Nephron (organoid): ENCODE results near the gene AGPS.
"Not testable (repeated sequence)": the region's sequence is repeated elsewhere in the genome, so short reads cannot be mapped to it uniquely, and the experiment has no call there.

Experiments used
- H3K27ac Mint-ChIP-seq, 3 experiments: 2 replicates each; pipeline ENCODE4 v1.8.0; 2020; ENCODE audit warnings: mixed read lengths in 3 of 3, mild to moderate bottlenecking in 2 of 3, moderate library complexity in 1 of 3
- H3K27me3 Mint-ChIP-seq: 2 replicates; pipeline ENCODE4 v1.8.0; 2021; ENCODE audit warnings: low read depth, mild to moderate bottlenecking, moderate library complexity, mixed read lengths
- H3K36me3 Mint-ChIP-seq: 2 replicates; pipeline ENCODE4 v1.8.0; 2020; ENCODE audit warnings: low read depth, mixed read lengths
- H3K4me1 Mint-ChIP-seq: 2 replicates; pipeline ENCODE4 v1.8.0; 2020; ENCODE audit warnings: mixed read lengths
- H3K4me3 Mint-ChIP-seq, 3 experiments: 2 replicates each; pipeline ENCODE4 v1.8.0; 2020; ENCODE audit warnings: mild to moderate bottlenecking in 3 of 3, mixed read lengths in 3 of 3, moderate library complexity in 2 of 3
- H3K9me3 Mint-ChIP-seq: 2 replicates; pipeline ENCODE4 v1.8.0; 2020; ENCODE audit warnings: mixed read lengths
- TF ChIP-seq, protein P1 (sequence below), 3 experiments: fragments of 200-600 bp; sonication (generic); IDR thresholded peaks; one replicate each; pipeline ENCODE4 v1.5.0; 2021; ENCODE audit warnings: antibody characterized with exemption in 3 of 3; ENCODE audit not compliant: unreplicated experiment in 3 of 3

The AGPS gene

DNA sequence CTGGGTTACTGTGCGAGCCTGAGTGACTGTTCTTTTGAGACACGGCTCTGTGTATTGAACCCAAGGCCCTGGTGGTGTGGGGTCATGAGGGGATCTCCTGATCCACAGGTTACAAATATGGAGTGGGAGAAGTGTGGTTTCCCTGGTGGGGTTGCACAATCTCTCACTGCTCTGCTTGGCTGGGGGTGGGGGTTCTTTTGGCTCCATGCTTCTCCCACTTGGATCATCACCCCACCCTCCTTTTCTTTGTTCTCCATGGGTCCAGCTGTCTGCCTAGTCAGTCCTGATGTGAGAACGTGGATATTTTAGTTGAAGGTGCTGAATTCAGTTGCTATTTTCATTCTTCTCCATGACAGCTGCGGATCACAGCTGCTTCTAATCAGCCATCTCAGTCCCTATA, 37.8 kb downstream of the AGPS start:
- no peaks in the 10 kb centered on the region for H3K27me3 Mint-ChIP-seq
- peaks cover 92% of the 10 kb centered on the region for H3K36me3 Mint-ChIP-seq
- H3K27ac Mint-ChIP-seq = peak overlapping the region in 1 of 3 experiments; percentile 60
- no peak overlapping the region for H3K4me3 Mint-ChIP-seq
- TF ChIP-seq, protein P1, sequence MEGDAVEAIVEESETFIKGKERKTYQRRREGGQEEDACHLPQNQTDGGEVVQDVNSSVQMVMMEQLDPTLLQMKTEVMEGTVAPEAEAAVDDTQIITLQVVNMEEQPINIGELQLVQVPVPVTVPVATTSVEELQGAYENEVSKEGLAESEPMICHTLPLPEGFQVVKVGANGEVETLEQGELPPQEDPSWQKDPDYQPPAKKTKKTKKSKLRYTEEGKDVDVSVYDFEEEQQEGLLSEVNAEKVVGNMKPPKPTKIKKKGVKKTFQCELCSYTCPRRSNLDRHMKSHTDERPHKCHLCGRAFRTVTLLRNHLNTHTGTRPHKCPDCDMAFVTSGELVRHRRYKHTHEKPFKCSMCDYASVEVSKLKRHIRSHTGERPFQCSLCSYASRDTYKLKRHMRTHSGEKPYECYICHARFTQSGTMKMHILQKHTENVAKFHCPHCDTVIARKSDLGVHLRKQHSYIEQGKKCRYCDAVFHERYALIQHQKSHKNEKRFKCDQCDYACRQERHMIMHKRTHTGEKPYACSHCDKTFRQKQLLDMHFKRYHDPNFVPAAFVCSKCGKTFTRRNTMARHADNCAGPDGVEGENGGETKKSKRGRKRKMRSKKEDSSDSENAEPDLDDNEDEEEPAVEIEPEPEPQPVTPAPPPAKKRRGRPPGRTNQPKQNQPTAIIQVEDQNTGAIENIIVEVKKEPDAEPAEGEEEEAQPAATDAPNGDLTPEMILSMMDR (IDR thresholded peaks at IDR 0.05; ENCODE audit: unreplicated experiment in 3 of 3) = no peak
- peaks cover 76% of the 10 kb centered on the region for H3K9me3 Mint-ChIP-seq
- H3K4me1 Mint-ChIP-seq = no peaks in the 10 kb centered on the region

DNA sequence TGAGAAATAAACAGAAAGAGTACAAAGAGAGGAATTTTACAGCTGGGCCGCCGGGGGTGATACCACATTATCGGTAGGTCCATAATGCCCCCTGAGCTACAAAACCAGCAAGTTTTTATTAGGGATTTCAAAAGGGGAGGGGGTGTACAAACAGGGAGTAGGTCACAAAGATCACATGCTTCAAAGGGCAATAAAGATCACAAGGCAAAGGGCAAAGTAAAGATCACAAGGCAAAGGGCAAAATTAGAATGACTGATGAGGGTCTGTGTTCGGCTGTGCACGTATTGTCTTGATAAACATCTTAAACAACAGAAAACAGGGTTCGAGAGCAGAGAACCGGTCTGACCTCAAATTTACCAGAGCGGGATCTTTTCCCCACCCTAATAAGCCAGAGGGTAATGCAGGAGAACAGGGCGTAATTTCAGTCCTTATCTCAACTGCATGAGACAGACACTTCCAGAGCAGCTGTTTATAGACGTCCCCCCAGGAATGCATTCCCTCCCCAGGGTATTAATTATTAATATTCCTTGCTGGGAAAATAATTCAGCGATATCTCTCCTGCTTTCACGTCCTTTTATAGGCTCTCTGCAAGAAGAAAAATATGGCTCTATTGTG, 38.6 kb downstream of the AGPS start:
- Mint-ChIP-seq H3K27ac (peak overlapping the region in 1 of 3 experiments; percentile 20), H3K36me3 (peaks cover 89% of the 10 kb centered on the region), H3K9me3 (peaks cover 68% of the 10 kb centered on the region)
- H3K4me1 Mint-ChIP-seq, H3K27me3 Mint-ChIP-seq, H3K4me3 Mint-ChIP-seq: not testable (repeated sequence)

DNA sequence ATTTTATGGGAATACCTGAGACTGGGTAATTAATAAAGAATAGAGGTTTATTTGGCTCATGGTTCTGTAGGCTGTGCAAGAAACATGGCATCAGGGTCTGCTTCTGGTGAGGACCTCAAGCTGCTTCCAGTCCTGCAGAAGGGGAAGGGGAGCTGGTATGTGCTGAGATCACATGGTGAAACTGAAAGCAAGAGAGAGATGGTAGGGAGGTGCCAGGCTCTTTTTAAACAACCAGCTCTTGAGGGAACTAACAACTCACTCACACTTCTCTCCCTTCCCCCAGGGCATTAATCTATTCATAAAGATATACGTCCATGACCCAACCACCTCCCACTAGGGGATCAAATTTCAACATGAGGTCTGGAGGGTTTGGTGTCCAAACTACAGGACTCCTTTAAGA, 40.1 kb downstream of the AGPS start:
- H3K36me3 Mint-ChIP-seq = peaks cover 89% of the 10 kb centered on the region
- H3K27me3 Mint-ChIP-seq = no peaks in the 10 kb centered on the region
- TF ChIP-seq, protein P1 (IDR thresholded peaks at IDR 0.05; ENCODE audit: unreplicated experiment in 3 of 3) = no peak
- no peaks in the 10 kb centered on the region for H3K4me1 Mint-ChIP-seq
- no peak overlapping the region for H3K4me3 Mint-ChIP-seq
- H3K27ac Mint-ChIP-seq = no peak overlapping the region
- peaks cover 53% of the 10 kb centered on the region for H3K9me3 Mint-ChIP-seq

DNA sequence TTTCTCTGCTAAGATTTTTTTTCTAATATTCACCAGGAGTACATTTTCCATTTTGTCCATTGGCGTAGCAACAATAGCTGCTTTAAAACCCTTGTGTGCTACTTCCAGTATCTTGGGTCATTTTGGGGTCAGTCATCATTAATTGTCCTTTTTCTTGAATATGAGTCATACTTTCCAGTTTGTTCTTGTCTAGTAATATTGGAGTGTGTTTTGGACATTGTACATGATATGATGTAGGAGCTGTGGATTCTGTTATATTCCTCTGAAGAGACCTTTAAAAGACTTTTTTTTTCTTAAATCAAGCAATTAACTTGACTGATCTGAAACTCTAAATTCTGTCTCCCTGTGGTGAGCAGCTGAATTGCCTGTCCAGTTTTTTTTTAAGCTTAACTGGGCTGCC, 40.8 kb downstream of the AGPS start:
- TF ChIP-seq, protein P1 (IDR thresholded peaks at IDR 0.05; ENCODE audit: unreplicated experiment in 3 of 3) = no peak
- no peak overlapping the region for H3K4me3 Mint-ChIP-seq
- H3K4me1 Mint-ChIP-seq = no peaks in the 10 kb centered on the region
- H3K9me3 Mint-ChIP-seq = peaks cover 46% of the 10 kb centered on the region
- no peaks in the 10 kb centered on the region for H3K27me3 Mint-ChIP-seq
- peak overlapping the region in 1 of 3 experiments; percentile 41 for H3K27ac Mint-ChIP-seq
- peaks cover 87% of the 10 kb centered on the region for H3K36me3 Mint-ChIP-seq

DNA sequence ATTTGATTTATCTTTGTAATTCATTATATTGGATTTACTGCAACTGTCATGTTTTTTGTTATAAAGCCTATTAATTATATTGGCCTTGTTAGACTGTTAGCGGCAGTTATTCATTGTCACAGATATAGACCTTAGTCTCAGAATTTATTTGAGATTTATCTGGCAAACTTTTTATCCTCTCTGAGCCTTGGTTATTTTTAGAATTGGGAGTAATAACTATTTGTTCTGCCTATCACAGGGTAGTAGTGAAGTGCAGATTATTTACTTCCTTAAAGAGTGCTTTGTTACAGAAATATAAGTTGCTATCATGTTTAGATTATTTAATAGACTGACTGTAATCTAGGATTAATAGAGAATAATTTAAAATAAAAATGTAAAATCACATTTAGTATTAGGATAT, 41.9 kb downstream of the AGPS start:
- H3K36me3 Mint-ChIP-seq = peaks cover 85% of the 10 kb centered on the region
- no peaks in the 10 kb centered on the region for H3K4me1 Mint-ChIP-seq
- TF ChIP-seq, protein P1 (IDR thresholded peaks at IDR 0.05; ENCODE audit: unreplicated experiment in 3 of 3) = no peak
- no peaks in the 10 kb centered on the region for H3K27me3 Mint-ChIP-seq
- H3K9me3 Mint-ChIP-seq = peaks cover 36% of the 10 kb centered on the region
- H3K27ac Mint-ChIP-seq = no peak overlapping the region
- no peak overlapping the region for H3K4me3 Mint-ChIP-seq

DNA sequence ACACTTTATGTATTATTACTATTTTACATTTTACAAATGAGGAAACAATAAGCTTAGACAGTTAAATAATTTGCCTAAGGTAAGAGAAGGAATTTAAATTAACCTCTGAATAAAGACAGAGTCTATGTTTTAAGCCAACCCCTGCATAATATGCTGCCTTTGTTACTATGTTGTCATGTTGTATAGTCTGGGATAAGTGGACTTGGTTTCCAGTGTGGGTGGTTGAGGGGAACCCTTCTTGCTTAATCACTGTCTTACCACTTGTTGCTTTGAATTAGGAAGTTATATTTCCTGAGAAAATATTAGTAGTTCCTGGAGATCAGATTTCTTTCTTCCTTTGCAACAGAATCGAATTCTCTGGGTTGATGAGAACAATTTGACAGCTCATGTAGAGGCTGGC, 52.6 kb downstream of the AGPS start:
- Mint-ChIP-seq H3K36me3 (peaks cover 65% of the 10 kb centered on the region), H3K27me3 (no peaks in the 10 kb centered on the region), H3K9me3 (peaks cover 5% of the 10 kb centered on the region), H3K27ac (no peak overlapping the region), H3K4me1 (no peaks in the 10 kb centered on the region), H3K4me3 (no peak overlapping the region)
- TF ChIP-seq, protein P1 (IDR thresholded peaks at IDR 0.05; ENCODE audit: unreplicated experiment in 3 of 3) = no peak
